NCI-H1694 (cell line): Measurements from ENCODE around the gene RSPH10B.
"Not testable (repeated sequence)": the region's sequence is repeated elsewhere in the genome, so short reads cannot be mapped to it uniquely, and the experiment has no call there.

Experiments
- DNase-seq: peaks from one replicate; lab custom pipeline; 2025; lab: John Stamatoyannopoulos, UW

RSPH10B gene

GRCh38 chr7:5970347-5970911 is at the start of gene RSPH10B:
TSS of gene RSPH10B (minus strand) at chr7:5970689. CDS start at chr7:5967116, 3,573 bp downstream.
- DNase-seq: not testable (repeated sequence)

GRCh38 chr7:6016653-6016966 is 46.1 kb upstream of the RSPH10B start:
- no peak for DNase-seq

GRCh38 chr7:6015917-6016652 is 45.6 kb upstream of the RSPH10B start:
- DNase-seq: no peak

- DNase-seq: no peak
Measured at GRCh38 chr7:6012355-6013104, 42.0 kb upstream of the RSPH10B start.

GRCh38 chr7:6011541-6011940 is 41.1 kb upstream of the RSPH10B start:
- no peak for DNase-seq

GRCh38 chr7:6010370-6010769 is 39.9 kb upstream of the RSPH10B start:
- not testable (repeated sequence) for DNase-seq

GRCh38 chr7:6008668-6009611 is 38.5 kb upstream of the RSPH10B start, which contains the start of the genes AIMP2 and PMS2:
TSS of gene AIMP2 (plus strand) at chr7:6009272. CDS start at chr7:6009364, 92 bp downstream.
TSS of gene PMS2 (minus strand) at chr7:6009049. CDS start at chr7:6009019, 30 bp downstream.
- peak; percentile 97 for DNase-seq

GRCh38 chr7:6007835-6008590 is 37.5 kb upstream of the RSPH10B start:
- not testable (repeated sequence) for DNase-seq

- DNase-seq: no peak
Measured at GRCh38 chr7:6007386-6007785, 36.9 kb upstream of the RSPH10B start.

- DNase-seq: peak; percentile 63
Measured at GRCh38 chr7:5997210-5997808, 26.8 kb upstream of the RSPH10B start.

- DNase-seq: not testable (repeated sequence)
Measured at GRCh38 chr7:5987061-5987460, 16.6 kb upstream of the RSPH10B start.

- DNase-seq: not testable (repeated sequence)
Measured at GRCh38 chr7:5979680-5980314, 9.3 kb upstream of the RSPH10B start.

- DNase-seq: not testable (repeated sequence)
Measured at GRCh38 chr7:5973580-5973979, 3.1 kb upstream of the RSPH10B start.

- not testable (repeated sequence) for DNase-seq
Measured at GRCh38 chr7:5963810-5964209, 6.7 kb downstream of the RSPH10B start.

GRCh38 chr7:5963205-5963604 is 7.3 kb downstream of the RSPH10B start:
- not testable (repeated sequence) for DNase-seq

- not testable (repeated sequence) for DNase-seq
Measured at GRCh38 chr7:5934945-5935450, 35.5 kb downstream of the RSPH10B start.

- DNase-seq: not testable (repeated sequence)
Measured at GRCh38 chr7:5931905-5932644, 38.4 kb downstream of the RSPH10B start.

GRCh38 chr7:5931250-5931649 is 39.2 kb downstream of the RSPH10B start:
- not testable (repeated sequence) for DNase-seq

- DNase-seq: not testable (repeated sequence)
Measured at GRCh38 chr7:5930290-5930689, 40.2 kb downstream of the RSPH10B start.
